GM10248 (cell line): ENCODE measurements around the gene HOXD12.

Source experiments
- CTCF ChIA-PET: fragments of 300-600 bp; sonication (Branson Sonifier 250); formaldehyde crosslinking; extraction: SDS; loops from one replicate; lab custom pipeline; 2021; ENCODE audit warnings: antibody characterized with exemption; lab: Yijun Ruan, JAX
- POLR2A ChIA-PET: fragments of 350-650 bp; sonication (Branson Sonifier 250); formaldehyde crosslinking; extraction: SDS; loops from one replicate; lab custom pipeline; 2020; ENCODE audit warnings: antibody characterized with exemption; lab: Yijun Ruan, JAX
- DNase-seq: peaks from one replicate; pipeline ENCODE4 v3.0.0; 2012; ENCODE audit errors: extremely low spot score
- CTCF ChIP-seq: IDR thresholded peaks from 2 replicates; pipeline ENCODE4 v1.5.1; 2012; ENCODE audit warnings: mild to moderate bottlenecking, low read depth; ENCODE audit errors: extremely low read depth, missing control alignments, control extremely low read depth

The HOXD12 gene

GRCh38 chr2:176111846-176112374 is 12.3 kb downstream of the HOXD12 start:
- no peak for DNase-seq
- ChIA-PET POLR2A (no interaction called here), CTCF (interaction anchor here (0.8 to 2.4 kb wide), 6 partner anchors 9 to 344 kb away, joined by 5 to 19 read pairs (median 6); no protein-coding TSS in a partner anchor)
- no peak for TF ChIP-seq CTCF

GRCh38 chr2:176112375-176113302 is 13.0 kb downstream of the HOXD12 start:
- POLR2A ChIA-PET = no interaction called here

GRCh38 chr2:176114120-176114929 is 14.7 kb downstream of the HOXD12 start:
- POLR2A ChIA-PET = no interaction called here
- DNase-seq = no peak
- TF ChIP-seq CTCF = no peak
- CTCF ChIA-PET = interaction anchor here (0.6 to 1.9 kb wide), 6 partner anchors 10 to 341 kb away, joined by 3 to 8 read pairs (median 4); no protein-coding TSS in a partner anchor

More at GRCh38 chr2:176112375-176113302, 13.0 kb downstream of the HOXD12 start:
- CTCF ChIA-PET = interaction anchor here (1.8 to 2.3 kb wide), 3 partner anchors 14 to 28 kb away, joined by 6 to 8 read pairs (median 7); no protein-coding TSS in a partner anchor
- no peak for DNase-seq
- TF ChIP-seq CTCF = no peak

GRCh38 chr2:176114930-176115625 is 15.5 kb downstream of the HOXD12 start:
- TF ChIP-seq CTCF = no peak
- no peak for DNase-seq
- ChIA-PET CTCF (interaction anchor here (0.6 to 1.9 kb wide), 4 partner anchors 10 to 340 kb away, joined by 3 to 8 read pairs (median 4); no protein-coding TSS in a partner anchor), POLR2A (no interaction called here)

- DNase-seq = no peak
- CTCF ChIA-PET = no interaction called here
Observed at GRCh38 chr2:176115883-176116813, 16.6 kb downstream of the HOXD12 start, which contains the start of gene HOXD10. TSS of gene HOXD10 (plus strand) at chr2:176116778. CDS start at chr2:176116834, 56 bp downstream.

More at GRCh38 chr2:176115883-176116813, 16.6 kb downstream of the HOXD12 start, which contains the start of gene HOXD10:
- POLR2A ChIA-PET = no interaction called here
- no peak for TF ChIP-seq CTCF
